B cell (primary cell): Measurements from ENCODE around the gene EFCC1. TPM values are rescaled to one million over a fixed set of nuclear protein-coding genes. Genes with fewer than 3 reads are reported as not detected.

ENCODE experiments used
- ATAC-seq: fragments of 200-7000 bp; cut with Tn5 transposase; one replicate; pipeline ENCODE4 v1.10.0; 2021; ENCODE audit warnings: low read depth, mild to moderate bottlenecking, moderate number of reproducible peaks, moderate library complexity
- CTCF ChIA-PET: fragments of 350-600 bp; sonication (Branson Sonifier 250); formaldehyde crosslinking; loops from one replicate; lab custom pipeline; 2021; ENCODE audit warnings: antibody characterized with exemption, inconsistent platforms; lab: Charles Lee
- POLR2A ChIA-PET: fragments of 350-600 bp; sonication (Branson Sonifier 250); formaldehyde crosslinking; loops from one replicate; lab custom pipeline; 2021; ENCODE audit warnings: antibody characterized with exemption; lab: Charles Lee
- DNase-seq: peaks from one replicate; pipeline ENCODE4 v3.0.0; 2013
- H2AFZ ChIP-seq: 2 replicates; pipeline ENCODE4 v1.6.1; 2012; ENCODE audit warnings: mild to moderate bottlenecking, low read depth, low read length; ENCODE audit not compliant: insufficient read depth, poor library complexity, severe bottlenecking
- H3K27ac ChIP-seq, 2 donors: 1 replicate in 1 of 2; 2 replicates in 1 of 2; pipeline ENCODE4 v1.5.1; 2012 to 2013; ENCODE audit warnings: low read length in 2 of 2, mild to moderate bottlenecking in 2 of 2, moderate library complexity in 1 of 2
- H3K27me3 ChIP-seq, 4 experiments: fragments of 200-600 bp in 1 of 4; sonication (generic) in 1 of 4; replicated peaks in 1 of 4; 1 replicate in 2 of 4; 2 replicates in 2 of 4; pipeline versions ENCODE4 v1.6.1 to v1.7.0; 2013 to 2016; ENCODE audit warnings: low read length in 3 of 4, mild to moderate bottlenecking in 2 of 4, mixed read lengths in 1 of 4, moderate library complexity in 1 of 4; ENCODE audit not compliant: insufficient read depth in 4 of 4, control insufficient read depth in 3 of 4; ENCODE audit errors: control extremely low read depth in 1 of 4
- H3K36me3 ChIP-seq, 2 experiments: replicated peaks in 1 of 2; 1 replicate in 1 of 2; 2 replicates in 1 of 2; pipeline versions ENCODE4 v1.6.1 to v1.7.1; 2013; ENCODE audit warnings: low read length in 1 of 2; ENCODE audit not compliant: insufficient read depth in 2 of 2, control insufficient read depth in 1 of 2; ENCODE audit errors: control extremely low read depth in 1 of 2, extremely low read depth in 1 of 2
- H3K4me1 ChIP-seq, 2 donors: fragments of 200-600 bp in 1 of 2; sonication (generic) in 1 of 2; 1 replicate in 1 of 2; 2 replicates in 1 of 2; pipeline versions ENCODE4 v1.5.1 to v1.6.1; 2013 to 2017; ENCODE audit warnings: low read length in 2 of 2; ENCODE audit not compliant: control insufficient read depth in 2 of 2, insufficient read depth in 2 of 2
- H3K4me2 ChIP-seq: replicated peaks from 2 replicates; pipeline ENCODE3; 2012; ENCODE audit warnings: mild to moderate bottlenecking, low read depth, low read length; ENCODE audit not compliant: poor library complexity, severe bottlenecking
- H3K4me3 ChIP-seq, 5 experiments: fragments of 200-600 bp in 1 of 5; sonication (generic) in 1 of 5; 1 replicate in 3 of 5; 2 replicates in 2 of 5; pipeline versions ENCODE4 v1.5.1 to v1.7.0; 2011 to 2016; ENCODE audit warnings: low read length in 4 of 5, mild to moderate bottlenecking in 4 of 5, low read depth in 2 of 5, control low read depth in 1 of 5, moderate library complexity in 1 of 5; ENCODE audit not compliant: insufficient read depth in 1 of 5; ENCODE audit errors: control extremely low read depth in 1 of 5, extremely low read depth in 1 of 5
- H3K79me2 ChIP-seq: fragments of 200-600 bp; sonication (generic); one replicate; pipeline ENCODE4 v1.6.0; 2016; ENCODE audit warnings: low read length; ENCODE audit not compliant: control insufficient read depth, insufficient read depth
- H3K9ac ChIP-seq: fragments of 200-600 bp; sonication (generic); 2 replicates; pipeline ENCODE4 v1.6.1; 2017; ENCODE audit warnings: mild to moderate bottlenecking, low read length, moderate library complexity
- H3K9me3 ChIP-seq, 3 donors: one replicate each; pipeline versions ENCODE4 v1.6.1 to v1.7.1; 2013; ENCODE audit warnings: low read length in 2 of 3; ENCODE audit not compliant: control insufficient read depth in 2 of 3, insufficient read depth in 1 of 3; ENCODE audit errors: control extremely low read depth in 1 of 3
- H4K20me1 ChIP-seq: 2 replicates; pipeline ENCODE4 v1.6.0; 2012; ENCODE audit warnings: mild to moderate bottlenecking, low read length; ENCODE audit not compliant: insufficient read depth, control insufficient read depth, poor library complexity, severe bottlenecking
- H3K27ac Mint-ChIP-seq: one replicate; pipeline ENCODE4 v1.8.0; 2021; ENCODE audit warnings: mixed read lengths
- H3K27me3 Mint-ChIP-seq: one replicate; pipeline ENCODE4 v1.8.0; 2021; ENCODE audit warnings: mixed read lengths
- H3K4me1 Mint-ChIP-seq: one replicate; pipeline ENCODE4 v1.8.0; 2021; ENCODE audit warnings: mixed read lengths
- H3K4me3 Mint-ChIP-seq: one replicate; pipeline ENCODE4 v1.8.0; 2021; ENCODE audit warnings: mixed read lengths
- H3K9me3 Mint-ChIP-seq: one replicate; pipeline ENCODE4 v1.8.0; 2022; ENCODE audit warnings: mixed read lengths; ENCODE audit not compliant: insufficient read depth
- CTCF ChIP-seq: fragments of 200-600 bp; IDR thresholded peaks from one replicate; pipeline ENCODE4 v1.8.0; 2022; ENCODE audit warnings: antibody characterized with exemption, mild to moderate bottlenecking
- EZH2 ChIP-seq: IDR thresholded peaks from 2 replicates; pipeline ENCODE4 v1.6.1; 2012; ENCODE audit warnings: borderline replicate concordance, low read depth, mild to moderate bottlenecking, moderate library complexity, low read length; ENCODE audit not compliant: insufficient read depth, poor library complexity, severe bottlenecking
- WGBS: methylation state at CpG from one replicate; pipeline ENCODE4 v1.1.5; 2013; ENCODE audit warnings: missing lambda C conversion rate; ENCODE audit not compliant: insufficient coverage; 5-methylcytosine and 5-hydroxymethylcytosine counted together
- intact Hi-C: fragments of 100-400 bp; cut with micrococcal nuclease; formaldehyde crosslinking; loops from one replicate; pipeline ENCODE4 v1.10.0; 2022
- polyA plus RNA-seq: library from polyadenylated mRNA; depleted of rRNA; stranded (reverse); fragments of >200 nt; gene quantifications from 2 replicates; pipeline ENCODE4 v1.2.3, GENCODE V29; 2012
- total RNA-seq, 2 donors: library from RNA; stranded (reverse); fragments of 120-200 nt in 1 of 2; gene quantifications; 1 replicate in 1 of 2; 2 replicates in 1 of 2; pipeline versions ENCODE4 v1.2.3 to v1.2.4, GENCODE V29; 2013 to 2022

Gene EFCC1
- total and polyA plus RNA-seq, 2 donors (not counting 1 experiment from before 2014, with no cell fraction given), result 0.06 TPM; not detected in 1

GRCh38 chr3:129010310-129010956 is 9.3 kb downstream of the EFCC1 start:
- intact Hi-C loops, result no loop called here
- TF ChIP-seq EZH2 (no peak), CTCF (no peak)
- H2AFZ ChIP-seq, result no peak overlapping the region
- Mint-ChIP-seq H3K27ac (no peak overlapping the region), H3K4me3 (no peak overlapping the region), H3K4me1 (peaks cover 7% of the 10 kb centered on the region), H3K27me3 (peaks cover 10% of the 10 kb centered on the region), H3K9me3 (no peaks in the 10 kb centered on the region)
- H3K9ac ChIP-seq, result no peak overlapping the region
- peaks cover 5% of the 10 kb centered on the region in 2 donors for H3K4me1 ChIP-seq
- peaks cover 0 to 3% (median 0%) of the 10 kb centered on the region in 3 donors for H3K9me3 ChIP-seq
- peaks cover 0 to 3% (median 0%) of the 10 kb centered on the region in 4 experiments for H3K27me3 ChIP-seq
- no peak for DNase-seq
- ATAC-seq, result no peak
- POLR2A ChIA-PET, result no interaction called here
- no peaks in the 10 kb centered on the region for H4K20me1 ChIP-seq
- H3K4me3 ChIP-seq, result no peak overlapping the region
- no peak overlapping the region for H3K4me2 ChIP-seq
- no peaks in the 10 kb centered on the region for H3K79me2 ChIP-seq
- H3K27ac ChIP-seq, result no peak overlapping the region
- 89% methylated on average over 6 of the region's 9 CpGs for WGBS
- CTCF ChIA-PET, result interaction anchor here (1.3 kb wide), 1 partner anchor 17 kb away, joined by 4 read pairs; no protein-coding TSS in a partner anchor
- H3K36me3 ChIP-seq, result no peaks in the 10 kb centered on the region

DNA sequence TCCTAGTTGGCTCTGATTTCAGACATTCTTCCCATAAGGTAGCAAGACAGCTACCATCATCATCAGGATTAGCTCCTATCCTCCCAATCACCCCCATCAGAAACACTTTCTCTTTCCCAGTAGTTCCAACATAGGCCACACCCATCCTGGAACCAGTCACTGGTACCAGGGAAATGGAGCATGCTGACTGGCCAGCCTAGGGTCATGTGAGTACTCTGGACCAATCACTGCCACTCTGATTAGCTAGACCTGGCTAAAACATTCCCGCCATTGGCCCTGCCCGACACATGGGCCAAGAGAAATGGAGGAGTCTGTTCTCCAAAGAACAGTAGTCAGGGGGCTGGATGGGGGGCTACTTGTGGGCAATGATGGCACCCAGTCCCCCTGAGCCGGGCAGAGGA is 12.4 kb downstream of the EFCC1 start:
- Histone ChIP-seq H3K9ac (no peak overlapping the region), H3K4me2 (no peak overlapping the region), H2AFZ (no peak overlapping the region), H3K4me1 (peaks cover 33 to 35% of the 10 kb centered on the region in 2 donors), H3K27ac (no peak overlapping the region), H3K79me2 (no peaks in the 10 kb centered on the region), H3K9me3 (peaks cover 0 to 11% (median 0%) of the 10 kb centered on the region in 3 donors), H4K20me1 (no peaks in the 10 kb centered on the region), H3K36me3 (no peaks in the 10 kb centered on the region), H3K27me3 (no peaks in the 10 kb centered on the region), H3K4me3 (no peak overlapping the region)
- no peak for DNase-seq
- Mint-ChIP-seq H3K4me1 (peaks cover 37% of the 10 kb centered on the region), H3K27me3 (peaks cover 6% of the 10 kb centered on the region), H3K9me3 (no peaks in the 10 kb centered on the region), H3K27ac (no peak overlapping the region), H3K4me3 (no peak overlapping the region)
- ChIA-PET CTCF (interaction anchor here (0.6 to 9.1 kb wide), 4 partner anchors 13 to 631 kb away, joined by 3 to 134 read pairs (median 5); no protein-coding TSS in a partner anchor), POLR2A (interaction anchor here (0.6 to 1.1 kb wide), 3 partner anchors 14 to 15 kb away, joined by 3 read pairs; no protein-coding TSS in a partner anchor)
- intact Hi-C loops, result no loop called here
- no peak for ATAC-seq
- 100% methylated on average over 3 of the region's 3 CpGs for WGBS
- TF ChIP-seq EZH2 (no peak), CTCF (no peak)
